Stimulated activated CD4-positive, alpha-beta T cell treated with anti-CD3 and anti-CD28 coated beads, Interleukin-1b, Interleukin-23, amount 100 ng/mL, for 4 hours (primary cell): ENCODE results near the gene SMIM36.
"Not testable (repeated sequence)": the region's sequence is repeated elsewhere in the genome, so short reads cannot be mapped to it uniquely, and the experiment has no call there.

ENCODE experiments used
- DNase-seq, 2 donors: peaks; one replicate each; pipeline ENCODE4 v3.0.0-alpha.2; 2020; ENCODE audit warnings: low read depth in 2 of 2

SMIM36 gene

GRCh38 chr17:55414983-55415382 is 96.3 kb downstream of the SMIM36 start:
- no peak for DNase-seq

GRCh38 chr17:55413825-55414489 is 97.3 kb downstream of the SMIM36 start:
- DNase-seq = no peak

GRCh38 chr17:55411463-55411855 is 99.8 kb downstream of the SMIM36 start:
- DNase-seq = no peak

- DNase-seq = no peak
Observed at GRCh38 chr17:55410722-55411462, 100.4 kb downstream of the SMIM36 start.

- no peak for DNase-seq
Observed at GRCh38 chr17:55409030-55409800, 102.0 kb downstream of the SMIM36 start.

- no peak for DNase-seq
Observed at GRCh38 chr17:55407641-55408566, 103.3 kb downstream of the SMIM36 start.

- DNase-seq = no peak
Observed at GRCh38 chr17:55405600-55405999, 105.7 kb downstream of the SMIM36 start.

GRCh38 chr17:55404197-55404596 is 107.1 kb downstream of the SMIM36 start:
- DNase-seq = not testable (repeated sequence)

GRCh38 chr17:55402374-55402773 is 108.9 kb downstream of the SMIM36 start:
- no peak for DNase-seq
